ENCODE data around the gene TBC1D1.

The TBC1D1 gene

DNA sequence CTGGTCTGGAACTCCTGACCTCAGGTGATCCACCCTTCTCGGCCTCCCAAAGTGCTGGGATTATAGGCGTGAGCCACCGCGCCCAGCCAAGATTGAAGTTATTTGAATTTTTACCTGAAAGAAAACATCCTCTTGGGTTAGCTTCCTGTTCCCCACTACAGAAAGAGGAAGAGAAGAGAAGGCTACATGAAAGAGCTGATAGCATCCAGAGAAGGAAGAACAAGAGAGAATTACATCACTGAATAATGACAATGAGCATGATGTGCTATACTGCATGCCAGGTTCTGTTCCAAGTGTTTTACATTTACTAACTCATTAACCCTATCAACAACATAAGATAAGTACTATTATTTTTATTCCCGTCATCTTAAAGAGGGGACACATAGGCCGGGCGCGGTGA, 11.5 kb upstream of the TBC1D1 start:
- H3K4me1 ChIP-seq (ENCODE audit: insufficient read depth, low read length, severe bottlenecking) = peaks cover 6% of the 10 kb centered on the region
- no peak overlapping the region for H2AFZ ChIP-seq (ENCODE audit: low read length)
- no peaks in the 10 kb centered on the region for H3K27me3 ChIP-seq (ENCODE audit: insufficient read depth, low read length)
- no peak overlapping the region for H3K27ac ChIP-seq (ENCODE audit: low read depth, low read length, poor library complexity, severe bottlenecking)
- H3K4me2 ChIP-seq (ENCODE audit: low read length) = no peak overlapping the region
- H3K9me3 ChIP-seq (ENCODE audit: low read length) = no peaks in the 10 kb centered on the region
- no peaks in the 10 kb centered on the region for H3K79me2 ChIP-seq (ENCODE audit: insufficient read depth, low read length)
- no peak overlapping the region for H3K4me3 ChIP-seq (ENCODE audit: low read depth, low read length, poor library complexity, severe bottlenecking)
- H3K9ac ChIP-seq (ENCODE audit: low read length) = no peak overlapping the region
- H3K36me3 ChIP-seq (ENCODE audit: insufficient read depth, low read length) = no peaks in the 10 kb centered on the region
- H3F3A ChIP-seq (ENCODE audit: insufficient read depth, low read length) = no peaks in the 10 kb centered on the region
- TF ChIP-seq EZH2 (IDR thresholded peaks at IDR 0.05; ENCODE audit: borderline replicate concordance, low read length) = no peak
- TF ChIP-seq, protein P1, sequence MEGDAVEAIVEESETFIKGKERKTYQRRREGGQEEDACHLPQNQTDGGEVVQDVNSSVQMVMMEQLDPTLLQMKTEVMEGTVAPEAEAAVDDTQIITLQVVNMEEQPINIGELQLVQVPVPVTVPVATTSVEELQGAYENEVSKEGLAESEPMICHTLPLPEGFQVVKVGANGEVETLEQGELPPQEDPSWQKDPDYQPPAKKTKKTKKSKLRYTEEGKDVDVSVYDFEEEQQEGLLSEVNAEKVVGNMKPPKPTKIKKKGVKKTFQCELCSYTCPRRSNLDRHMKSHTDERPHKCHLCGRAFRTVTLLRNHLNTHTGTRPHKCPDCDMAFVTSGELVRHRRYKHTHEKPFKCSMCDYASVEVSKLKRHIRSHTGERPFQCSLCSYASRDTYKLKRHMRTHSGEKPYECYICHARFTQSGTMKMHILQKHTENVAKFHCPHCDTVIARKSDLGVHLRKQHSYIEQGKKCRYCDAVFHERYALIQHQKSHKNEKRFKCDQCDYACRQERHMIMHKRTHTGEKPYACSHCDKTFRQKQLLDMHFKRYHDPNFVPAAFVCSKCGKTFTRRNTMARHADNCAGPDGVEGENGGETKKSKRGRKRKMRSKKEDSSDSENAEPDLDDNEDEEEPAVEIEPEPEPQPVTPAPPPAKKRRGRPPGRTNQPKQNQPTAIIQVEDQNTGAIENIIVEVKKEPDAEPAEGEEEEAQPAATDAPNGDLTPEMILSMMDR (IDR thresholded peaks at IDR 0.05; ENCODE audit: low read length) = no peak
- H4K20me1 ChIP-seq (ENCODE audit: insufficient read depth, low read length) = no peaks in the 10 kb centered on the region
- H3K9me2 ChIP-seq (ENCODE audit: low read depth, low read length) = no peaks in the 10 kb centered on the region

DNA sequence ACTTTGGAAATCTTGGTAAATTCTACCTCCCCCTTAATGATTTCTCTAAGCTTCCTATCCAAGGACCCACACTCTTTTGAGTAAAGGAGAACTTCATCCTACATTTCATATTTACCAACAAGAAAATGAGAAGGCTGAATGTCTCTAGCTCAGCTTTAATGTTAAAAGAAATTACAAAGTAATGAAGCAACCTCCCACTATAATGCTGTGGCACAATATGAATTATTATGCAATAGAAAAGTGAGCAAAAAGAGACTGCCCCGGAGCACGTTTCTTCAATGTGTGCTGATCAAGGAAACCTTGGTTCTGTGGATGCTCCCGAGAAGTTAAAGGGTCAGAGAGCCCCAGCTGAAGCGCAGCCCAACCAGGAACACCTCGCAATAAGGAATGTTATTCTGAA, 9.1 kb upstream of the TBC1D1 start:
- no peak overlapping the region for H3K9ac ChIP-seq (ENCODE audit: low read length)
- H3K79me2 ChIP-seq (ENCODE audit: insufficient read depth, low read length) = no peaks in the 10 kb centered on the region
- H3K4me1 ChIP-seq (ENCODE audit: insufficient read depth, low read length, severe bottlenecking) = peaks cover 14% of the 10 kb centered on the region
- H3K9me3 ChIP-seq (ENCODE audit: low read length) = no peaks in the 10 kb centered on the region
- H4K20me1 ChIP-seq (ENCODE audit: insufficient read depth, low read length) = no peaks in the 10 kb centered on the region
- H3K9me2 ChIP-seq (ENCODE audit: low read depth, low read length) = no peaks in the 10 kb centered on the region
- no peak overlapping the region for H2AFZ ChIP-seq (ENCODE audit: low read length)
- no peaks in the 10 kb centered on the region for H3K27me3 ChIP-seq (ENCODE audit: insufficient read depth, low read length)
- H3K4me3 ChIP-seq (ENCODE audit: low read depth, low read length, poor library complexity, severe bottlenecking) = no peak overlapping the region
- H3F3A ChIP-seq (ENCODE audit: insufficient read depth, low read length) = no peaks in the 10 kb centered on the region
- TF ChIP-seq EZH2 (IDR thresholded peaks at IDR 0.05; ENCODE audit: borderline replicate concordance, low read length) = no peak
- TF ChIP-seq, protein P1 (IDR thresholded peaks at IDR 0.05; ENCODE audit: low read length) = no peak
- H3K27ac ChIP-seq (ENCODE audit: low read depth, low read length, poor library complexity, severe bottlenecking) = no peak overlapping the region
- H3K4me2 ChIP-seq (ENCODE audit: low read length) = no peak overlapping the region
- H3K36me3 ChIP-seq (ENCODE audit: insufficient read depth, low read length) = no peaks in the 10 kb centered on the region

DNA sequence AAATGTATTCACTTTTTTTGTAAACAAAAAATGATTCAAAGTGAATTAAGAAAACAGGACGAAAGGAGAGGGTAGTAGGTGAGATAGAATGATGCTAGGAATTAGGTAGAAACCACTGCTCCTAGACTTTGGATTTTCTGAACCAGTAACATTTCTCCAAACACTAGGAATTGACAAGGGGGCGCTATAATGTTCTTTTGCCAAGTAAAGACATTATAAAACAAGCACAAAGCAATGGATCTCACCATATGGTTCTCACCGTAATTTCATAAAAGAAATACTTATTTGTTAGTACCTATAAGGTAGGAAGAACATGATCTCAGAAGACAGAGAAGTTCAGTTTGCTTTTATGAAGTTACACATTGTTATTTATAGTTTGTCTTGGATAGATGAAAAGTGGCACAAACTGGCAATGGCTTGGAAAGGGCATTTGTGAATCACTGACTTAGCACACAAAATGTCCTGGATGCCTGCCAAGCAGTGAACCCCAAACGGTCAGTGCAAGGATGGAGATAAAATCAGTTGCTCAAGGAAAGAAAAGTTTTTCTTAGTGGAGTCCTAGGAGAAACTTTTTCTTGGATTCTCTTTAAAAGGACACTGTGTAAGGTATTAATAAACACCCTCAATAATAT, 8.1 kb upstream of the TBC1D1 start:
- no peak overlapping the region for H3K4me3 ChIP-seq (ENCODE audit: low read depth, low read length, poor library complexity, severe bottlenecking)
- H3K4me2 ChIP-seq (ENCODE audit: low read length) = no peak overlapping the region
- no peaks in the 10 kb centered on the region for H4K20me1 ChIP-seq (ENCODE audit: insufficient read depth, low read length)
- no peaks in the 10 kb centered on the region for H3K36me3 ChIP-seq (ENCODE audit: insufficient read depth, low read length)
- H2AFZ ChIP-seq (ENCODE audit: low read length) = no peak overlapping the region
- no peak overlapping the region for H3K27ac ChIP-seq (ENCODE audit: low read depth, low read length, poor library complexity, severe bottlenecking)
- no peak overlapping the region for H3K9ac ChIP-seq (ENCODE audit: low read length)
- H3F3A ChIP-seq (ENCODE audit: insufficient read depth, low read length) = no peaks in the 10 kb centered on the region
- peaks cover 14% of the 10 kb centered on the region for H3K4me1 ChIP-seq (ENCODE audit: insufficient read depth, low read length, severe bottlenecking)
- H3K79me2 ChIP-seq (ENCODE audit: insufficient read depth, low read length) = no peaks in the 10 kb centered on the region
- H3K27me3 ChIP-seq (ENCODE audit: insufficient read depth, low read length) = no peaks in the 10 kb centered on the region
- TF ChIP-seq, protein P1 (IDR thresholded peaks at IDR 0.05; ENCODE audit: low read length) = peak; percentile 32; the same call in 1 of the 2 replicates
- TF ChIP-seq EZH2 (IDR thresholded peaks at IDR 0.05; ENCODE audit: borderline replicate concordance, low read length) = no peak
- H3K9me2 ChIP-seq (ENCODE audit: low read depth, low read length) = no peaks in the 10 kb centered on the region
- no peaks in the 10 kb centered on the region for H3K9me3 ChIP-seq (ENCODE audit: low read length)
